SU-DHL-6 (cell line): ENCODE data around the gene SFXN2.

Experiments
- H2AFZ ChIP-seq: fragments of 200-600 bp; sonication (generic); 2 replicates; pipeline ENCODE4 v1.6.1; 2014; ENCODE audit warnings: low read depth, mild to moderate bottlenecking, moderate library complexity, mixed read lengths, antibody characterized with exemption, low read length; ENCODE audit not compliant: severe bottlenecking
- H3F3A ChIP-seq: fragments of 200-600 bp; shearing (Covaris generic); 2 replicates; pipeline ENCODE4 v1.6.0; 2016; ENCODE audit warnings: antibody characterized with exemption, mild to moderate bottlenecking; ENCODE audit not compliant: insufficient read depth
- H3K27ac ChIP-seq: fragments of 200-600 bp; sonication (generic); 2 replicates; pipeline ENCODE4 v1.5.1; 2016; ENCODE audit warnings: low read depth, mild to moderate bottlenecking, low read length, moderate library complexity, mixed read lengths
- H3K27me3 ChIP-seq: fragments of 200-600 bp; sonication (generic), shearing (Covaris generic); 2 replicates; pipeline ENCODE4 v1.6.0; 2014; ENCODE audit warnings: mild to moderate bottlenecking, low read length
- H3K36me3 ChIP-seq: fragments of 200-600 bp; sonication (generic); 2 replicates; pipeline ENCODE4 v1.6.1; 2014; ENCODE audit warnings: mild to moderate bottlenecking, low read length, mixed read lengths
- H3K4me2 ChIP-seq: fragments of 300-600, 200-600 bp; shearing (Covaris generic), sonication (generic); 2 replicates; pipeline ENCODE4 v1.6.0; 2014; ENCODE audit warnings: low read length, low read depth, mild to moderate bottlenecking; ENCODE audit not compliant: poor library complexity, severe bottlenecking
- H3K4me3 ChIP-seq: fragments of 200-600 bp; sonication (generic); 2 replicates; pipeline ENCODE4 v1.5.1; 2014; ENCODE audit warnings: antibody characterized with exemption, low read length, mild to moderate bottlenecking, mixed read lengths; ENCODE audit not compliant: insufficient read depth, poor library complexity, severe bottlenecking
- H3K79me2 ChIP-seq: fragments of 200-600 bp; sonication (generic); 2 replicates; pipeline ENCODE4 v1.6.1; 2014; ENCODE audit warnings: mild to moderate bottlenecking, low read length, moderate library complexity; ENCODE audit not compliant: insufficient read depth
- H3K9ac ChIP-seq: fragments of 200-600 bp; sonication (generic); 2 replicates; pipeline ENCODE4 v1.7.0; 2014; ENCODE audit warnings: mild to moderate bottlenecking, low read length
- H3K9me2 ChIP-seq: fragments of 200-600 bp; sonication (generic); replicated peaks from 2 replicates; pipeline ENCODE4 v1.6.1; 2014; ENCODE audit warnings: low read length; ENCODE audit not compliant: insufficient read depth
- H3K9me3 ChIP-seq: fragments of 200-600 bp; sonication (generic); 2 replicates; pipeline ENCODE4 v1.6.1; 2014; ENCODE audit warnings: low read length, mixed read lengths; ENCODE audit not compliant: insufficient read depth
- H4K20me1 ChIP-seq: fragments of 200-600 bp; sonication (generic); 2 replicates; pipeline ENCODE4 v1.6.1; 2014; ENCODE audit warnings: low read depth, mild to moderate bottlenecking, antibody characterized with exemption, low read length, moderate library complexity, mixed read lengths
- CTCF ChIP-seq: fragments of 200-600 bp; sonication (generic); IDR thresholded peaks from one replicate; pipeline ENCODE4 v1.5.1; 2017; ENCODE audit warnings: antibody characterized with exemption, mild to moderate bottlenecking, low read length, moderate library complexity; ENCODE audit not compliant: insufficient read depth, poor library complexity, severe bottlenecking
- EZH2phosphoT487 ChIP-seq: fragments of 200-600 bp; sonication (generic), shearing (Covaris generic); conservative IDR thresholded peaks from 2 replicates; pipeline ENCODE4 v1.6.1; 2018; ENCODE audit warnings: mild to moderate bottlenecking, antibody characterized with exemption, low read length, moderate library complexity, mixed read lengths

Gene SFXN2

GRCh38 chr10:102676534-102677315, 37.7 kb upstream of the SFXN2 start:
- Histone ChIP-seq H3K27me3 (no peaks in the 10 kb centered on the region), H3K9me3 (no peaks in the 10 kb centered on the region), H3K27ac (no peak overlapping the region), H4K20me1 (no peaks in the 10 kb centered on the region), H3K79me2 (no peaks in the 10 kb centered on the region), H2AFZ (no peak overlapping the region), H3K4me2 (no peak overlapping the region), H3K9me2 (no peaks in the 10 kb centered on the region), H3K9ac (no peak overlapping the region), H3K36me3 (no peaks in the 10 kb centered on the region), H3F3A (no peaks in the 10 kb centered on the region), H3K4me3 (no peak overlapping the region)
- TF ChIP-seq EZH2phosphoT487 (no peak), CTCF (no peak)

GRCh38 chr10:102677331-102678067, 36.9 kb upstream of the SFXN2 start:
- Histone ChIP-seq H2AFZ (no peak overlapping the region), H3K36me3 (no peaks in the 10 kb centered on the region), H3K27me3 (no peaks in the 10 kb centered on the region), H3K9ac (no peak overlapping the region), H3K9me3 (no peaks in the 10 kb centered on the region), H3K79me2 (no peaks in the 10 kb centered on the region), H3K4me2 (no peak overlapping the region), H3K27ac (no peak overlapping the region), H3K9me2 (no peaks in the 10 kb centered on the region), H3K4me3 (no peak overlapping the region), H3F3A (no peaks in the 10 kb centered on the region), H4K20me1 (no peaks in the 10 kb centered on the region)
- TF ChIP-seq EZH2phosphoT487 (no peak), CTCF (no peak)

- Histone ChIP-seq H3K4me3 (no peak overlapping the region), H3F3A (no peaks in the 10 kb centered on the region), H2AFZ (no peak overlapping the region), H3K9me2 (no peaks in the 10 kb centered on the region), H3K9me3 (no peaks in the 10 kb centered on the region), H4K20me1 (no peaks in the 10 kb centered on the region), H3K9ac (no peak overlapping the region), H3K79me2 (no peaks in the 10 kb centered on the region), H3K4me2 (no peak overlapping the region), H3K27me3 (no peaks in the 10 kb centered on the region), H3K27ac (no peak overlapping the region), H3K36me3 (no peaks in the 10 kb centered on the region)
- TF ChIP-seq CTCF (no peak), EZH2phosphoT487 (no peak)
Measured at GRCh38 chr10:102678068-102678400, 36.4 kb upstream of the SFXN2 start.
